H1 (cell line): Measurements from ENCODE around the gene ACOT12. TPM values are rescaled to one million over a fixed set of nuclear protein-coding genes. Genes with fewer than 3 reads are reported as not detected.

Experiments used
- CTCF ChIA-PET: fragments of 300-600 bp; sonication (Branson Sonifier 250); formaldehyde crosslinking; loops from one replicate; lab custom pipeline; 2021; ENCODE audit not compliant: partially characterized antibody; lab: Charles Lee
- POLR2A ChIA-PET: fragments of 300-600 bp; sonication (Branson Sonifier 250); formaldehyde crosslinking; loops from one replicate; lab custom pipeline; 2021; ENCODE audit warnings: inconsistent platforms; ENCODE audit not compliant: partially characterized antibody; lab: Charles Lee
- DNase-seq, 2 experiments: peaks; one replicate each; pipeline versions ENCODE4 v3.0.0 to v3.0.0-alpha.2; 2010 to 2022; ENCODE audit warnings: low spot score in 2 of 2, low read depth in 1 of 2, mixed read lengths in 1 of 2
- FAIRE-seq: peaks from 2 replicates; lab custom pipeline; 2011; peaks lifted over from hg19 to GRCh38; lab: Jason Lieb, UNC
- H2AFZ ChIP-seq: 2 replicates; pipeline ENCODE4 v1.8.1; 2012; ENCODE audit warnings: low read length, inconsistent platforms
- H2AK5ac ChIP-seq: 2 replicates; pipeline ENCODE4 v1.6.1; 2013; ENCODE audit warnings: low read depth, low read length
- H2BK120ac ChIP-seq: replicated peaks from 2 replicates; pipeline ENCODE3; 2013; ENCODE audit warnings: low read depth, low read length, inconsistent platforms
- H2BK12ac ChIP-seq: 2 replicates; pipeline ENCODE4 v1.6.1; 2013; ENCODE audit warnings: low read depth, low read length
- H2BK15ac ChIP-seq: 2 replicates; pipeline ENCODE4 v1.6.1; 2013; ENCODE audit warnings: low read length
- H2BK20ac ChIP-seq: 2 replicates; pipeline ENCODE4 v1.6.1; 2013; ENCODE audit warnings: low read length
- H2BK5ac ChIP-seq: 2 replicates; pipeline ENCODE4 v1.6.1; 2013; ENCODE audit warnings: low read depth, low read length
- H3K14ac ChIP-seq: 2 replicates; pipeline ENCODE4 v1.6.1; 2013; ENCODE audit warnings: inconsistent platforms; ENCODE audit not compliant: insufficient read length
- H3K18ac ChIP-seq: 2 replicates; pipeline ENCODE4 v1.6.1; 2013; ENCODE audit warnings: low read length; ENCODE audit errors: extremely low read depth
- H3K23ac ChIP-seq: 2 replicates; pipeline ENCODE4 v1.6.1; 2013; ENCODE audit warnings: inconsistent platforms; ENCODE audit not compliant: insufficient read length
- H3K23me2 ChIP-seq: 2 replicates; pipeline ENCODE4 v1.6.1; 2013; ENCODE audit warnings: low read depth, low read length
- H3K27ac ChIP-seq: 2 replicates; pipeline ENCODE4 v1.6.1; 2011; ENCODE audit warnings: low read depth, low read length, inconsistent platforms
- H3K27me3 ChIP-seq, 4 experiments: replicated peaks in 1 of 4; 1 replicate in 1 of 4; 2 replicates in 3 of 4; pipeline versions ENCODE4 v1.6.1 to v1.8.1; 2011 to 2013; ENCODE audit warnings: low read length in 3 of 4, mild to moderate bottlenecking in 3 of 4, inconsistent platforms in 2 of 4, mixed read lengths in 2 of 4, moderate library complexity in 1 of 4; ENCODE audit not compliant: control insufficient read depth in 3 of 4, insufficient read depth in 3 of 4; ENCODE audit errors: extremely low read depth in 1 of 4
- H3K36me3 ChIP-seq, 4 experiments: 2 replicates each; pipeline versions ENCODE4 v1.6.1 to v1.8.1; 2011 to 2013; ENCODE audit warnings: mild to moderate bottlenecking in 4 of 4, low read length in 3 of 4, moderate library complexity in 2 of 4, control low read depth in 1 of 4, inconsistent platforms in 1 of 4; ENCODE audit not compliant: insufficient read depth in 4 of 4, control insufficient read depth in 2 of 4
- H3K4ac ChIP-seq: replicated peaks from 2 replicates; pipeline ENCODE3; 2013; ENCODE audit warnings: low read length, low read depth, mixed read lengths, inconsistent platforms; ENCODE audit not compliant: insufficient read length
- H3K4me1 ChIP-seq, 4 experiments: replicated peaks in 1 of 4; 1 replicate in 1 of 4; 2 replicates in 3 of 4; pipeline versions ENCODE4 v1.6.1 to v1.8.1; 2011 to 2013; ENCODE audit warnings: low read length in 3 of 4, inconsistent platforms in 2 of 4, mixed read lengths in 1 of 4; ENCODE audit not compliant: insufficient read depth in 4 of 4, control insufficient read depth in 3 of 4
- H3K4me2 ChIP-seq, 2 experiments: 2 replicates each; pipeline versions ENCODE4 v1.6.1 to v1.8.1; 2011 to 2013; ENCODE audit warnings: low read depth in 2 of 2, low read length in 2 of 2, control low read depth in 1 of 2, inconsistent platforms in 1 of 2, mild to moderate bottlenecking in 1 of 2; ENCODE audit not compliant: insufficient read depth in 1 of 2
- H3K4me3 ChIP-seq, 4 experiments: fragments of 200-600, 300-600 bp in 1 of 4; sonication (generic), shearing (Covaris generic), sonication (Bioruptor Twin) in 1 of 4; 2 replicates each; pipeline versions ENCODE4 v1.5.1 to v1.8.1; 2011 to 2016; ENCODE audit warnings: low read length in 4 of 4, low read depth in 3 of 4, control low read depth in 2 of 4, inconsistent platforms in 2 of 4, mild to moderate bottlenecking in 2 of 4, mixed read lengths in 1 of 4, moderate library complexity in 1 of 4; ENCODE audit not compliant: insufficient read depth in 2 of 4; ENCODE audit errors: extremely low read depth in 1 of 4
- H3K56ac ChIP-seq: replicated peaks from 2 replicates; pipeline ENCODE3; 2013; ENCODE audit warnings: low read depth, mild to moderate bottlenecking, mixed read lengths, low read length, inconsistent platforms; ENCODE audit not compliant: insufficient read length
- H3K79me1 ChIP-seq: 2 replicates; pipeline ENCODE4 v1.6.1; 2013; ENCODE audit warnings: low read depth, low read length, control low read depth
- H3K79me2 ChIP-seq, 2 experiments: 2 replicates each; pipeline versions ENCODE4 v1.6.1 to v1.8.1; 2012 to 2013; ENCODE audit warnings: low read length in 2 of 2, mild to moderate bottlenecking in 2 of 2, inconsistent platforms in 1 of 2; ENCODE audit not compliant: insufficient read depth in 2 of 2, control insufficient read depth in 1 of 2
- H3K9ac ChIP-seq, 4 experiments: replicated peaks in 1 of 4; 1 replicate in 1 of 4; 2 replicates in 3 of 4; pipeline versions ENCODE4 v1.6.1 to v1.8.1; 2011 to 2013; ENCODE audit warnings: low read depth in 3 of 4, low read length in 3 of 4, control low read depth in 2 of 4, mild to moderate bottlenecking in 2 of 4, moderate library complexity in 2 of 4, inconsistent platforms in 1 of 4; ENCODE audit errors: extremely low read depth in 1 of 4
- H3K9me3 ChIP-seq, 2 experiments: 2 replicates each; pipeline versions ENCODE4 v1.6.1 to v1.8.1; 2012 to 2013; ENCODE audit warnings: mild to moderate bottlenecking in 2 of 2, moderate library complexity in 2 of 2, control low read depth in 1 of 2, inconsistent platforms in 1 of 2, low read depth in 1 of 2, low read length in 1 of 2, mixed read lengths in 1 of 2; ENCODE audit not compliant: insufficient read depth in 2 of 2
- H4K20me1 ChIP-seq, 2 experiments: replicated peaks in 1 of 2; 2 replicates each; pipeline versions ENCODE3 to v1.8.1; 2011 to 2013; ENCODE audit warnings: inconsistent platforms in 2 of 2, low read length in 2 of 2, mild to moderate bottlenecking in 1 of 2; ENCODE audit not compliant: insufficient read depth in 2 of 2, control insufficient read depth in 1 of 2
- H4K5ac ChIP-seq: 2 replicates; pipeline ENCODE4 v1.6.1; 2013; ENCODE audit warnings: low read length, low read depth, mixed read lengths, inconsistent platforms; ENCODE audit not compliant: insufficient read length
- H4K8ac ChIP-seq: 2 replicates; pipeline ENCODE4 v1.8.0; 2013; ENCODE audit warnings: mild to moderate bottlenecking, moderate library complexity, low read length, inconsistent platforms; ENCODE audit not compliant: insufficient read depth; ENCODE audit errors: extremely low read depth
- H4K91ac ChIP-seq: replicated peaks from 2 replicates; pipeline ENCODE3; 2013; ENCODE audit warnings: low read length, mixed read lengths, inconsistent platforms; ENCODE audit not compliant: insufficient read length
- ASH2L ChIP-seq: fragments of 200-600, 300-600 bp; sonication (generic); IDR thresholded peaks from one replicate; pipeline ENCODE4 v1.7.1; 2017; ENCODE audit warnings: low read length
- CTBP2 ChIP-seq: IDR thresholded peaks from 2 replicates; pipeline ENCODE4 v1.7.0; 2011; ENCODE audit warnings: borderline replicate concordance, mild to moderate bottlenecking, moderate library complexity, mixed read lengths, low read length; ENCODE audit not compliant: insufficient read depth, insufficient read length
- HDAC2 ChIP-seq, 2 experiments: fragments of 300-600 bp in 1 of 2; sonication (generic) in 1 of 2; IDR thresholded peaks; 2 replicates each; pipeline ENCODE4 v1.6.1; 2011 to 2012; ENCODE audit warnings: low read depth in 2 of 2, low read length in 2 of 2, mild to moderate bottlenecking in 2 of 2, moderate library complexity in 2 of 2, borderline replicate concordance in 1 of 2, inconsistent platforms in 1 of 2
- JUN ChIP-seq: IDR thresholded peaks from 2 replicates; pipeline ENCODE4 v1.6.1; 2011; ENCODE audit warnings: low read depth, mild to moderate bottlenecking, improper control_type of control experiment, low read length
- MAX ChIP-seq: IDR thresholded peaks from 2 replicates; pipeline ENCODE4 v1.6.1; 2012; ENCODE audit warnings: inconsistent platforms
- NRF1 ChIP-seq: IDR thresholded peaks from 2 replicates; pipeline ENCODE4 v1.6.1; 2011; ENCODE audit warnings: mild to moderate bottlenecking, low read depth, low read length, improper control_type of control experiment
- POLR2A ChIP-seq, 2 experiments: IDR thresholded peaks; 1 replicate in 1 of 2; 2 replicates in 1 of 2; pipeline ENCODE4 v1.6.1; 2011; ENCODE audit warnings: low read depth in 2 of 2, low read length in 2 of 2, mild to moderate bottlenecking in 2 of 2; ENCODE audit errors: control extremely low read depth in 1 of 2
- POLR2AphosphoS5 ChIP-seq: IDR thresholded peaks from 2 replicates; pipeline ENCODE4 v1.6.1; 2011; ENCODE audit warnings: low read depth, low read length
- POU5F1 ChIP-seq: IDR thresholded peaks from 2 replicates; pipeline ENCODE4 v1.6.1; 2011; ENCODE audit warnings: low read depth, mild to moderate bottlenecking, low read length, moderate library complexity
- RAD21 ChIP-seq, 2 experiments: IDR thresholded peaks in 1 of 2; conservative IDR thresholded peaks in 1 of 2; 2 replicates each; pipeline ENCODE4 v1.6.1; 2011; ENCODE audit warnings: low read depth in 2 of 2, low read length in 2 of 2, improper control_type of control experiment in 1 of 2, inconsistent platforms in 1 of 2, mild to moderate bottlenecking in 1 of 2, moderate library complexity in 1 of 2
- RFX5 ChIP-seq: IDR thresholded peaks from 2 replicates; pipeline ENCODE4 v1.6.1; 2011; ENCODE audit warnings: low read depth, low read length, improper control_type of control experiment, borderline replicate concordance
- RNF2 ChIP-seq: fragments of 200-900, 300-1000 bp; sonication (generic); IDR thresholded peaks from 2 replicates; pipeline ENCODE4 v1.7.1; 2016; ENCODE audit warnings: borderline replicate concordance, low read depth, mild to moderate bottlenecking, antibody characterized with exemption, low read length; ENCODE audit not compliant: poor library complexity, severe bottlenecking; ENCODE audit errors: missing control alignments
- SP2 ChIP-seq: IDR thresholded peaks from 2 replicates; pipeline ENCODE4 v1.6.1; 2012; ENCODE audit warnings: mild to moderate bottlenecking, low read length, inconsistent platforms
- SUZ12 ChIP-seq: fragments of 200-600 bp; sonication (generic); IDR thresholded peaks from 2 replicates; pipeline ENCODE4 v1.6.1; 2012; ENCODE audit warnings: mild to moderate bottlenecking, inconsistent platforms, low read length, moderate library complexity, mixed read lengths
- WGBS, 2 experiments: shearing (Covaris generic) in 1 of 2; methylation state at CpG; one replicate each; pipeline versions ENCODE4 v1.1.6 to v1.1.7; 2013 to 2015; ENCODE audit warnings: low lambda C conversion rate in 2 of 2, mixed read lengths in 2 of 2, inconsistent platforms in 1 of 2, low coverage in 1 of 2, missing lambda C conversion rate in 1 of 2; ENCODE audit not compliant: insufficient replicate concordance in 2 of 2, insufficient coverage in 1 of 2, insufficient read length in 1 of 2; ENCODE audit errors: extremely low coverage in 1 of 2, missing lambda C conversion rate in 1 of 2; 5-methylcytosine and 5-hydroxymethylcytosine counted together
- polyA plus RNA-seq, 7 experiments: library from polyadenylated mRNA; depleted of rRNA in 3 of 7; stranded (reverse) in 5 of 7; unstranded in 2 of 7; fragments of >200 nt in 5 of 7; fragments of 200-250 nt in 2 of 7; gene quantifications; 1 replicate in 5 of 7; 2 replicates in 1 of 7; 4 replicates in 1 of 7; pipeline versions ENCODE4 v1.2.1 to v1.2.3, GENCODE V29; 2011 to 2013; ENCODE audit warnings: missing spikeins in 2 of 7, mixed read lengths in 2 of 7
- total RNA-seq: library from RNA; stranded (reverse); fragmentation: NEBNext Ultra II Directional; extraction: Animal tissue kit (Norgen Biotek cat#: 25700); gene quantifications from 2 replicates; pipeline ENCODE4 v1.2.1, GENCODE V29; 2021

ACOT12 gene
- total and polyA plus RNA-seq, 2 of the 8 experiments (the other 6 are each of a cell fraction or from before 2014, with no cell fraction given): 0.29 TPM; not detected in 1

- H3K27me3 ChIP-seq: no peaks in the 10 kb centered on the region
- H3K56ac ChIP-seq: no peak overlapping the region
- ChIA-PET CTCF (interaction anchor here (1.2 kb wide), 1 partner anchor 9 kb away, joined by 3 read pairs; no protein-coding TSS in a partner anchor), POLR2A (no interaction called here)
- no peak overlapping the region for H4K8ac ChIP-seq
- H2BK5ac ChIP-seq: no peak overlapping the region
- no peak overlapping the region for H4K5ac ChIP-seq
- H2BK15ac ChIP-seq: no peak overlapping the region
- no peak overlapping the region for H2AFZ ChIP-seq
- no peaks in the 10 kb centered on the region for H3K9me3 ChIP-seq
- no peaks in the 10 kb centered on the region for H3K79me2 ChIP-seq
- no peaks in the 10 kb centered on the region for H4K20me1 ChIP-seq
- no peak overlapping the region for H3K23ac ChIP-seq
- H2AK5ac ChIP-seq: no peak overlapping the region
- H3K4me2 ChIP-seq: no peak overlapping the region
- DNase-seq (no peak), FAIRE-seq (peak; percentile 48)
- no peaks in the 10 kb centered on the region for H3K79me1 ChIP-seq
- no peaks in the 10 kb centered on the region for H3K23me2 ChIP-seq
- no peak overlapping the region for H2BK12ac ChIP-seq
- H3K4ac ChIP-seq: no peak overlapping the region
- no peak overlapping the region for H3K4me3 ChIP-seq
- no peak overlapping the region for H3K18ac ChIP-seq
- no peak overlapping the region for H2BK20ac ChIP-seq
- WGBS, 2 experiments: 98% methylated on average over 2 of the region's 2 CpGs; no CpG with 5 or more reads in 1 of the 2 experiments
- H3K9ac ChIP-seq: no peak overlapping the region
- H3K14ac ChIP-seq: no peak overlapping the region
- H3K27ac ChIP-seq: no peak overlapping the region
- H4K91ac ChIP-seq: no peak overlapping the region
- no peaks in the 10 kb centered on the region for H3K4me1 ChIP-seq
- H2BK120ac ChIP-seq: no peak overlapping the region
- H3K36me3 ChIP-seq: no peaks in the 10 kb centered on the region; a peak in 1 of 8 replicates
- no peak for TF ChIP-seq POLR2A (IDR thresholded peaks at IDR 0.05; ENCODE audit: control extremely low read depth in 1 of 2, low read depth in 2 of 2, low read length in 2 of 2)
- no peak for TF ChIP-seq RFX5
- no peak for TF ChIP-seq NRF1
- no peak for TF ChIP-seq HDAC2 (IDR thresholded peaks at IDR 0.05; ENCODE audit: borderline replicate concordance in 1 of 2, low read depth in 2 of 2, low read length in 2 of 2)
- no peak for TF ChIP-seq SUZ12
- TF ChIP-seq RNF2: no peak
- TF ChIP-seq ASH2L: no peak
- TF ChIP-seq CTBP2: no peak
- no peak for TF ChIP-seq POLR2AphosphoS5
- TF ChIP-seq RAD21 (IDR thresholded peaks at IDR 0.05 in 1 of 2, conservative IDR thresholded peaks at IDR 0.05 in 1 of 2; ENCODE audit: low read depth in 2 of 2, low read length in 2 of 2): no peak
- TF ChIP-seq POU5F1: no peak
- TF ChIP-seq JUN: no peak
- no peak for TF ChIP-seq MAX
- TF ChIP-seq SP2: no peak
These were observed 28.7 kb upstream of the ACOT12 start for GRCh38 chr5:81422671-81423070.
